SH-SY5Y (cell line): Measurements from ENCODE around the gene CDR2L.

ENCODE experiments used
- GATA2 ChIP-seq: IDR thresholded peaks from 2 replicates; pipeline ENCODE4 v1.6.1; 2011; ENCODE audit warnings: mild to moderate bottlenecking, low read depth, low read length
- GATA3 ChIP-seq: IDR thresholded peaks from 2 replicates; pipeline ENCODE4 v1.6.1; 2011; ENCODE audit warnings: low read depth, mild to moderate bottlenecking, low read length, moderate library complexity

The CDR2L gene

DNA sequence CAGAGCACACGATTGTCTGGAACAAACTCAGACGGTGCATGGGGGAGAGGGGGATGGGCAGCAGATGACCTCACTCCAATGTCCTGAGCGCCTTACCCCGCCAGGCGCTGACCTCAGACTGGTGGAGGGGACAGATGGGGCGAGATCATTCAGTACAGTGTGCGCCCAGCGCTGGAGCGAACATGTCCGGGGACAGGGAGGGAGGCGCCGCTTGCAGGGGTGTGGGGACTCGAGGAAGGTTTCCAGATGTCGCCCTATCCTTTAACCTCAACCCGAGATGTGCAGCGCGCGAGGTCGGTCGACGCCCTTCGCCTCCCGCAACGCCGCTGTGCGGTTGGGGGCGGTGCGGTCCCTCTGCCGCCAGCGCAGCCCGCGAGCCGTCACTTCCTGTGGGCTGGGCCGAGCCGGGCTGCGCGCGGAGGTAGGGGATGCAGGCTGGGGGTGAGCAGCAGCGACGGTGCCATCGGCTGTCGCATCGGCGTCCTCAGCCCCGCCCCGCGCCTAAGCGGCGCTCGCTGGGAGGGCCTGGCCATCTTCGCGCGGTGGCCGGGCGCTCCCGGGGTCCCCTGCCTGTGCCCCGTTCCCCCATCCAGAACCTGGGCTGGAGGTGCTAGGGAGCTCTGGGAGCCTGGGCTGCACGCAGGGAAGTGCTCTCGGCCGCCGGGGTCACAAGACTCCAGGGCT is 5.3 kb upstream of the CDR2L start:
- TF ChIP-seq GATA2 (no peak), GATA3 (no peak)

DNA sequence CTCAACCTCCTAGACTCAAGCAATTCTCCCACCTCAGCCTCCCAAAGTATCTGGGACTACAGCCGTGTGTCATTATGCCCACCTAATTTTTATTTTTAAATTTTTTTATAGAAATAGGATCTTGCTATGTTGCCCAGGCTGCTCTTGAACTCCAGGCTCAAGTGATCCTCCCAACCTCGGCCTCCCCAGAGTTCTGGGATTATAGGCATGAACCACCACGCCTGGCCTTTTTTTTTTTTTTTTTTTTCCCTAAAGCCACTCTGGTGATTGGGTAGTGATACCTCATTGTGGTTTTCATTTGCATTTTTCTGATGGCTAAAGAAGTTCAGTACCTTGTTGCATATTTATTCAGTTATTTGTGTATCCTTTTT is 1.2 kb upstream of the CDR2L start:
- TF ChIP-seq GATA3 (no peak), GATA2 (no peak)

DNA sequence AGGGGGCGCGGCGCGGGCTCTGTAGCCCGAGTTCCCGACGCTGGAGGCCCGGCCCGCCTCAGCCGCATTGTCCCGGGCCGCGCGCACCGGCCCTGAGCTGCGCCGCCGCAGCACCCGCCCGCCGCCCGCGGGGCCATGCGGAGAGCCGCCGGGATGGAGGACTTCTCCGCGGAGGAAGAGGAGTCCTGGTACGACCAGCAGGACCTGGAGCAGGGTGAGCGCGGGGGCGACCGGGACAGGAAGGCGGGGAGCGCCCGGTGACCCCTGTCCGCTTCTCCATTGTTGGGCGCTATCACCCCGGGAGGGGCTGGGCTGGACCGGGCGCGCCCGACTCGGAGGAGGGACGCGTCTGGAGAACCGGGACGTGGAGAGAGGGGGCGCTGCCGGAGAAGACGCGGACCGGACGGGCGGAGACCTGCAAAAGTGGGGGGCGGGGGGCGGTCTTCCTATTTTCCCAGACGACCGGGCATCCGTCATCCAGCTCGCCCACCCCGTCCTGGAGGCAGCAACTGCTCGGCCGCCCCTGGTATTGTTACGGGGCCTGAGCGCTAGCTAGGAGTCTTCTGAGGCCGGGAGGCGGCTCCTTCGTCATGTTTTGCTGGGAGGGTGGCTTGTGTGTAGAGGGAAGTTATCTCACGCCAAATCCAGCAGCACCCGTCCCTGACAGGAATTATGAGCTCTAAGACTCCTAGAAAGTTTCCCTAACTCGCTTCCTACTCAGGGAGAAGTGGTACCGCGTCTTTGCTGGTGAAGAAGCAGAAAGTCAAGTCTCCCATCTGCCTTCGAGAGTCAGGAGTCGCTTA is 678 bp downstream of the CDR2L start:
- TF ChIP-seq GATA3 (no peak), GATA2 (no peak)

DNA sequence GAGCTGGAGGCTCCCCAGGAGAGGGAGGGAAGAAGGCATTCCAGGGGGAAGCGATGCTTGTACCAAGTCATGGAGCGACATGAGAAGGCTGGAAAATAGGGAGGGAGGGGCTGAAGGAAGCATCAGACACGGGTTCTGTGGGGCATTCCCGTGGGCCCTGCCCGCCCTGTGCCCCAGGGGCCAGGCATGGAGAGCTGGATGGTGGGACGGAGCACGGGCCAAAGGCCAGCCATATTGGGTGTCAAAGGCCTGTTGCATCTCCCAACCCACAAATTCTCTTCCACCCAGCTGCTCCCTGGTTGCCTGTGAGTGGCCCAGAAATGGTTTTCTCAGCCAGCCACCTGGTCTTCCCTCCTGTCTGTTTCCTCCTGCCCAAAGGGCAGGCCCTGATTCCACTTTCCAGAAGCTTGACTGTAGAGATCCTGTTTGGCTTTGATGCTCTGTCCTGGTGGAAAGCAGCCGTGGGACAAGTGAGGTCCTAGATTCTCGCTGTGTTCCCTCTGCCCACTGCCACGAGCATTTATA is 3.2 kb downstream of the CDR2L start:
- TF ChIP-seq GATA3 (no peak), GATA2 (no peak)

DNA sequence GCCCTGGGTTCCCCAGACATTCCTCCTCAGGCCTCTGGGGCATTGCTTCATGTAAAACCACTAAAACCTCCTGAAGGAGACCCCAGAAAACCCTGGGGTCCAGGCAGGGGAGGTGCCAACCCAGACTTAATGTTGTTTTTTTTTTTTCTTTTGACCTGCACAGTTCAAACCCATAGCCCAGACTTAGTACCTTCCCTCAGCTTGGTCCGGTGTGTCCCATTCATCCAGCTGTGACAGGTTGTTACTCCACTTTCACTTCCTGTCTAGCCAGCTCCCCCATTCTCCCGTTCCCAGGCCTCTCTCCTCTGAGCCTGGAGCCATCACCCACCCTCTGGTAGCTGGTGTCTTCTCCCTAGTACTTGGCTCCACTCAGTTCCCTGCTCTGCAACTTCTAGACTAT is 4.8 kb downstream of the CDR2L start:
- TF ChIP-seq GATA3 (no peak), GATA2 (no peak)

DNA sequence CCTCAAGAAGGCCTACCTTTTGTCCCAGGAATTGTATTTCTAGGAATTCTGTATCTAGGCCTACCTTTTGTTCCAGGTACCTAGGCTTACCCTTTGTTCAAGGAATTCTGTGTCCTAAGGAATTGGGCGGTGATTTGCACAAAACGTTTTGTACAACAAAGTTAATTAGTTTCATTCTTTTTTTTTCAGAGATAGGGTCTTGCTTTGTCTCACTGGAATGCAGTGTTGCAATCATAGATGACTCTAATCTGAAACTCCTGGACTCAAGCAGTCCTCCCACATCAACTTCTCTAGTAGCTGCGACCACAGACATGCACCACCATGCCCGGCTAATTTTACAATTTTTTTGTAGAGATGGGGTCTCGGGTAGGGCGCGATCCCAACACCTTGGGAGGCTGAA is 7.0 kb downstream of the CDR2L start:
- TF ChIP-seq GATA3 (no peak), GATA2 (no peak)

DNA sequence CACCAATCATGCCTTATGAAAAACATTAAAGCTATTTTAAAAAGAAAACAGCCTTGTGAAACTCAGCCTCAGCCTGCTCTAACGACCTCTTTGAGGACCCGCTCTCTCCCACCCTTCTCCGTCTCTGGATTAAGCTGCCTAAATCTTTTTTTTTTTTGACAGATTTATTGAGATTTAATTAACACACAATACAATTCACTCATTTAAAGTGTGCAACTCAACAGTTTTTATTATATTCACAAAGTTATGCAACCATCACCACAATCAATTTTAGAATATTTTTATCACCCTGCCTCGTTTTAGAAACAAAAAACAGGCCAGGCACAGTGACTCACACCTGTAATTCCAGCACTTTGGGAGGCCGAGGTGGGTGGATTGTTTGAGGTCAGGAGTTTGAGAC is 8.4 kb downstream of the CDR2L start:
- TF ChIP-seq GATA3 (no peak), GATA2 (no peak)

DNA sequence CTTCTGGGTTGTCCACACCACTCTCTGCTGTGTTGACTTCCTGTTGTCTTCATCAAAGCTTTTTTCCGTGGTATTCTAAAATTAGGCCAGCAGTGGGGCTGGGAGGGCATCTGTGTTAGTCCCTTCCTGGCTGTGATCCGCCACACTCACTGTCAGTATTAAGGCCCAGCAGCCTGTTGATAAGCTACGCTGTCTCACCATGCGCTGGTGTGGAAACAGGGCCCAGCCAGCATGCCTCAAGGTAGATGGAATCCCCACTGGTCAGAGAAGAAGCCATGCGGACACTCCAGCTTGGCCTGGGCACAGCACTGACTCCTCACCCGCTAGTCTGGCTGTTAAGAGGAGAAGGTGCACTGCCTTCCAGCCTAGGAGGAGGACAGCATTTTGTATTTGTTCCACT is 11.4 kb downstream of the CDR2L start:
- TF ChIP-seq GATA2 (no peak), GATA3 (no peak)

DNA sequence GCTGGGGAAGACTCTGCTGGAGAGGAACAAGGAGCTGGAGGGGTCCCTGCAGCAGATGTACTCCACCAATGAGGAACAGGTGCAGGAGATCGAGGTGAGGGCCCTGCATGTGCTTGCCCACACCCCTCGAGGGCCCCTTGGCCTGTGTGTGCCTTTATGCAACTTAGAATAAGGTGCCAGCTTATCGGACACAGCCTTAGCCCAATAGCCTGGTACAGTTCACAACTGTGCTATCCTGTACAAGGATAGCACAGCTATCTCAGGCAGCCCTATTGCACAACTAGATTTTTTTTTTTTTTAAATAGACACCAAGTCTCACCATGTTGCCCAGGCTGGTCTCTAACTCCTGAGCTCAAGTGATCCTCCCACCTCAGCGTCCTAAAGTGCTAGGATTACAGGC is 12.1 kb downstream of the CDR2L start:
- TF ChIP-seq GATA3 (no peak), GATA2 (no peak)

DNA sequence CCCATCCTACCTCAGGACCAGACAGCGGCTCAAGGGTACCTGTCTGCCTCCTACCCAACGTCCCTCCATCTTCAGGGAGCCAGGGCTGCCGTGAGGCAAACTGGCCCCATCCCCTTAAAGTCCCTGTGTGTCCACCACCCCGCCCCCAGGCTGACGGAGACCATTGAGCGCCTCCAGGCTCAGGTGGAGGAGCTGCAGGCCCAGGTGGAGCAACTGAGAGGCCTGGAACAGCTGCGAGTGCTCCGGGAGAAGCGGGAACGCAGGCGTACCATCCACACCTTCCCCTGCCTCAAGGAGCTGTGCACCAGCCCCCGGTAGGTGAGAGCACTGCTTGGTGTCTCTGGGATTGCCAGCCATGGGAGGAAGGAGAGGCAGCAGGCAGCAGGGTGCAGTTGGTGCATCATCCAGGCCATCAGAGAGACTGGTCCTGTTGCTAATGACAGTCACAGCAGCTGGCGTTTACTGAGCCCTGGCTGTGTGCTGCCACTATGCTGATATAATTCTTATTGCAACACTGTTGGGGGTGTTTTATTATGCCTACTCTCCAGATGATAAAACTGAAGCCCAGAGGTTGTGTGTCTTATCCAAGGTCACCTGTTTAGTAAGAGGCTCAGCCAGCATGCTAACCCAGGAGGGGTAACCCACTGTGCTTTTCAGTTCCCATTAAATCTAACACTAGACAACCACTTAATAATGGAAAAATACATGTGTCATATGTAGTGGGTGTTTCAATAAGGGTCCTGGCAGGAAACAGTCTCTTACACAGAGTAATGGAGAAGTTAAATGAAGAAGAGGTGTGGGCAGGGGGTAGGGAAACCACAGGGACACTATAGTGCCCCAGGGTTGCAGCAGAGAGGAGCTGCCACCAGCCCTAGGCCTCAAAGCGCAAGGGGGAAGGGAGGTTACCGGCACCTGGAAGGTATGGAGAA is 14.7 kb downstream of the CDR2L start:
- TF ChIP-seq GATA2 (no peak), GATA3 (no peak)

DNA sequence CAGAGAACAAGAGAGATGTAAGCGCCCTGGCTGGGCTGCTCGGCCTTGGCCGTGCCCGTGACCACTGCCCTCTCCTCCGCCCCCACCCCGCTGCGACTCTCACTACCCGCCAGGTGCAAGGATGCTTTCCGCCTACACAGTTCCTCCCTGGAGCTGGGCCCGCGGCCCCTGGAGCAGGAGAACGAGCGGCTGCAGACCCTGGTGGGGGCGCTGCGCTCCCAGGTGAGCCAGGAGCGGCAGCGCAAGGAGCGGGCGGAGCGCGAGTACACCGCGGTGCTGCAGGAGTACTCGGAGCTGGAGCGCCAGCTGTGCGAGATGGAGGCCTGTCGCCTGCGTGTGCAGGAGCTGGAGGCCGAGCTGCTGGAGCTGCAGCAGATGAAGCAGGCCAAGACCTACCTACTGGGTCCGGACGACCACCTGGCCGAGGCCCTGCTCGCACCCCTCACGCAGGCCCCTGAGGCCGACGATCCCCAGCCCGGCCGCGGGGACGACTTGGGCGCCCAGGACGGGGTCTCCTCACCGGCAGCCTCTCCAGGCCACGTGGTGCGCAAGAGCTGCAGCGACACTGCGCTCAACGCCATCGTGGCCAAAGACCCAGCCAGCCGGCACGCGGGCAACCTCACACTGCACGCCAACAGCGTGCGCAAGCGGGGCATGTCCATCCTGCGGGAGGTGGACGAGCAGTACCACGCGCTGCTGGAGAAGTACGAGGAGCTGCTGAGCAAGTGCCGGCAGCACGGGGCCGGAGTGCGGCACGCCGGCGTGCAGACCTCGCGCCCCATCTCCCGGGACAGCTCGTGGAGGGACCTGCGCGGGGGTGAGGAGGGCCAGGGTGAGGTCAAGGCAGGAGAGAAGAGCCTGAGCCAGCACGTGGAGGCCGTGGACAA is 15.9 kb downstream of the CDR2L start:
- no peak for TF ChIP-seq GATA3
- TF ChIP-seq GATA2 = no peak

DNA sequence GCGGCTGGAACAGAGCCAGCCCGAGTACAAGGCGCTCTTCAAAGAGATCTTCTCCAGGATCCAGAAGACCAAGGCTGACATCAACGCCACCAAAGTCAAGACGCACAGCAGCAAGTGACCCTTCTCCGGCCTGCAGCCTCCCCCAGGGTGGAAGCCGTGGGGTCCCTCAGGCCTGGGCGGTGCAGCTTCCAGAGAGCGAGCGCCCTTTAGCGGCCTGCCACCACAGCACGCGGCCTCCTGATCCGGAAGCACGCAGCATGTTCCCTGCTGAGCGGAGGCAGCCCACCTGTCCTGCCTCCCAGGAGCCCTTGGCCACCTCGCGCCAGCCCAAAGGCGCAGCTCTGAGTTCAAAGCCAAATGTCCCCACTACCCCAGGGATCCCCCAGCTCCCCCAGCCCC is 16.5 kb downstream of the CDR2L start:
- TF ChIP-seq GATA3 (no peak), GATA2 (no peak)

DNA sequence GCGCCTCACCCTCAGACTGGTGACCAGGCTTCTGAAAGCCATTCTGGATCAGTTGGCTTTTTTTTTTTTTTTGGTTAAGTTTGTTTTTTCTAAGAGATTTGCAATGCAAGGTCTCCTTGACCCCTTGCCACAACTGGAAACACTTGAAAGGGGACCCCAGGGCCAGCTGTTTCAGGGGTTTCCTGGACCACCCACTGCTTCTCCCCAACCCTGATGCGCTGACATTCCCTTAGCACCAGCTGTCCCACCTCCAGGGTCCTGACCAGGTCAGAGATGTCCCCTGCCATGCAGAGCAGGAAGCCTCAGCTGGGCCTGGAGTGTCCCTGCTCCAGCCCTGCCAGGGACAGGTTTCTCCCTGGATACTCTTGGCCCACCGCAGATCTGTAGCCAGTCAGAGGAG is 16.9 kb downstream of the CDR2L start:
- TF ChIP-seq GATA2 (no peak), GATA3 (no peak)

DNA sequence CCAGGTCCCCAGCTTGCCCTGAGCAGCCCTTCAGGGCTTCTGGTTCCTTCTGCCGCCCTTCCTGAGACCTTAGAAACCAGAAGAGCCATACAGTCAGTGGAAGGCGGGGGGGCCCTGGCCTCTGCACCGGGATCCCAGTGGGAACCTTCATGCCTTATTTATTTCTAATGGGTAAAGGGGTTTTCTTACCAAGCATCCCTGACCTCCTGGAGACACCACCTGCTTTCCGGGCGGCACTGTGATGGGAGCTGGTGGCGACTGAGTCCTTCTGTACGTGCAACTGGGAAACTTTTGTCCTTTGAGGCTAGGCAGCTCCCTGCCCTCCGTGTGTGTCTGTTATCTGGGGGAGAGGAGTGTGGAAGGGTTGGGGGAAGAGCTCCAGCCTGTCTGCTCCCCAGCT is 17.9 kb downstream of the CDR2L start:
- TF ChIP-seq GATA2 (no peak), GATA3 (no peak)
